Natural killer cell (primary cell): ENCODE data around the gene KIF18A. TPM values are rescaled to one million over a fixed set of nuclear protein-coding genes. Genes with fewer than 3 reads are reported as not detected.

Source experiments
- ATAC-seq, 3 donors: fragments of 150-1000 bp in 2 of 3; fragments of 200-7000 bp in 1 of 3; cut with Tn5 transposase; 1 replicate in 1 of 3; 2 replicates in 2 of 3; pipeline ENCODE4 v1.10.0; 2021; ENCODE audit warnings: mild to moderate bottlenecking in 2 of 3, moderate library complexity in 2 of 3
- DNase-seq, 2 donors: peaks; one replicate each; pipeline versions ENCODE4 v3.0.0 to v3.0.0-alpha.2; 2013 to 2021; ENCODE audit warnings: mixed read lengths in 1 of 2
- H3K27ac ChIP-seq: one replicate; pipeline ENCODE4 v1.5.1; 2013; ENCODE audit warnings: mild to moderate bottlenecking, low read length
- H3K27me3 ChIP-seq: one replicate; pipeline ENCODE4 v1.6.1; 2013; ENCODE audit warnings: low read length; ENCODE audit not compliant: control insufficient read depth, insufficient read depth
- H3K36me3 ChIP-seq: one replicate; pipeline ENCODE4 v1.6.1; 2013; ENCODE audit warnings: low read length; ENCODE audit not compliant: control insufficient read depth, insufficient read depth
- H3K4me1 ChIP-seq: one replicate; pipeline ENCODE4 v1.6.1; 2013; ENCODE audit warnings: low read length; ENCODE audit not compliant: control insufficient read depth, insufficient read depth
- H3K4me3 ChIP-seq: one replicate; pipeline ENCODE4 v1.5.1; 2013; ENCODE audit warnings: low read length
- H3K9me3 ChIP-seq: one replicate; pipeline ENCODE4 v1.6.1; 2013; ENCODE audit warnings: low read length; ENCODE audit not compliant: control insufficient read depth, insufficient read depth
- H3K27ac Mint-ChIP-seq, 2 donors: one replicate each; pipeline ENCODE4 v1.8.0; 2022; ENCODE audit warnings: mild to moderate bottlenecking in 2 of 2, mixed read lengths in 2 of 2, moderate library complexity in 1 of 2
- H3K27me3 Mint-ChIP-seq, 2 donors: one replicate each; pipeline ENCODE4 v1.8.0; 2022; ENCODE audit warnings: low read depth in 2 of 2, mixed read lengths in 2 of 2
- H3K36me3 Mint-ChIP-seq: one replicate; pipeline ENCODE4 v1.8.0; 2022; ENCODE audit warnings: mixed read lengths
- H3K4me1 Mint-ChIP-seq, 2 donors: one replicate each; pipeline ENCODE4 v1.8.0; 2022; ENCODE audit warnings: mixed read lengths in 2 of 2
- H3K4me3 Mint-ChIP-seq: one replicate; pipeline ENCODE4 v1.8.0; 2022; ENCODE audit warnings: mild to moderate bottlenecking, moderate library complexity, mixed read lengths
- H3K9me3 Mint-ChIP-seq, 2 donors: one replicate each; pipeline ENCODE4 v1.8.0; 2022; ENCODE audit warnings: mixed read lengths in 2 of 2
- WGBS: methylation state at CpG from one replicate; pipeline ENCODE4 v1.1.7; 2013; ENCODE audit warnings: missing lambda C conversion rate; ENCODE audit not compliant: insufficient coverage; 5-methylcytosine and 5-hydroxymethylcytosine counted together
- intact Hi-C: fragments of 100-400 bp; cut with micrococcal nuclease; formaldehyde crosslinking; loops from one replicate; pipeline ENCODE4 v1.14.2; 2022
- total RNA-seq, 4 donors: library from RNA; stranded (reverse); fragments of 120-200 nt in 1 of 4; gene quantifications; one replicate each; pipeline versions ENCODE4 v1.2.3 to v1.2.4, GENCODE V29; 2013 to 2022
- TF ChIP-seq, protein P1 (sequence below): fragments of 200-600 bp; IDR thresholded peaks from one replicate; pipeline ENCODE4 v1.8.0; 2022; ENCODE audit warnings: antibody characterized with exemption

The KIF18A gene
- total RNA-seq = 1 to 10 TPM; 3.7 to 6.9 (median 5.5) TPM
- 4.7 TPM for total RNA-seq (2013)

- H3K4me1 ChIP-seq = peaks cover 21% of the 10 kb centered on the region
These were observed at the start of gene KIF18A, which contains the start of gene METTL15 for GRCh38 chr11:28107750-28108618. Gene KIF18A, minus strand, starts transcription at chr11:28108156. Its CDS starts 10,209 bp downstream, at chr11:28097947. Gene METTL15, plus strand, starts transcription at chr11:28108388. Its CDS starts 4,947 bp downstream, at chr11:28113335.

GRCh38 chr11:28153586-28153985 lies 45.6 kb upstream of the KIF18A start:
- Histone ChIP-seq H3K4me1 (no peaks in the 10 kb centered on the region), H3K9me3 (no peaks in the 10 kb centered on the region), H3K27ac (no peak overlapping the region), H3K36me3 (no peaks in the 10 kb centered on the region), H3K4me3 (no peak overlapping the region), H3K27me3 (no peaks in the 10 kb centered on the region)
- DNase-seq = no peak
- WGBS = 100% methylated on average over 1 of the region's 2 CpGs
- H3K27me3 Mint-ChIP-seq = no peaks in the 10 kb centered on the region
- ATAC-seq = no peak
- TF ChIP-seq, protein P1, sequence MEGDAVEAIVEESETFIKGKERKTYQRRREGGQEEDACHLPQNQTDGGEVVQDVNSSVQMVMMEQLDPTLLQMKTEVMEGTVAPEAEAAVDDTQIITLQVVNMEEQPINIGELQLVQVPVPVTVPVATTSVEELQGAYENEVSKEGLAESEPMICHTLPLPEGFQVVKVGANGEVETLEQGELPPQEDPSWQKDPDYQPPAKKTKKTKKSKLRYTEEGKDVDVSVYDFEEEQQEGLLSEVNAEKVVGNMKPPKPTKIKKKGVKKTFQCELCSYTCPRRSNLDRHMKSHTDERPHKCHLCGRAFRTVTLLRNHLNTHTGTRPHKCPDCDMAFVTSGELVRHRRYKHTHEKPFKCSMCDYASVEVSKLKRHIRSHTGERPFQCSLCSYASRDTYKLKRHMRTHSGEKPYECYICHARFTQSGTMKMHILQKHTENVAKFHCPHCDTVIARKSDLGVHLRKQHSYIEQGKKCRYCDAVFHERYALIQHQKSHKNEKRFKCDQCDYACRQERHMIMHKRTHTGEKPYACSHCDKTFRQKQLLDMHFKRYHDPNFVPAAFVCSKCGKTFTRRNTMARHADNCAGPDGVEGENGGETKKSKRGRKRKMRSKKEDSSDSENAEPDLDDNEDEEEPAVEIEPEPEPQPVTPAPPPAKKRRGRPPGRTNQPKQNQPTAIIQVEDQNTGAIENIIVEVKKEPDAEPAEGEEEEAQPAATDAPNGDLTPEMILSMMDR = no peak
- no peaks in the 10 kb centered on the region for H3K4me1 Mint-ChIP-seq
- no peak overlapping the region for H3K27ac Mint-ChIP-seq
- no peaks in the 10 kb centered on the region for H3K9me3 Mint-ChIP-seq
- intact Hi-C loops = no loop called here
- H3K36me3 Mint-ChIP-seq = peaks cover 7% of the 10 kb centered on the region
- no peak overlapping the region for H3K4me3 Mint-ChIP-seq

More at GRCh38 chr11:28107750-28108618, at the start of gene KIF18A, which contains the start of gene METTL15:
- Histone ChIP-seq H3K27ac (peak within 1 kb of the TSS; percentile 91), H3K27me3 (no peaks in the 10 kb centered on the region), H3K4me3 (peak within 1 kb of the TSS; percentile 69), H3K36me3 (no peaks in the 10 kb centered on the region), H3K9me3 (no peaks in the 10 kb centered on the region)
- H3K9me3 Mint-ChIP-seq = no peaks in the 10 kb centered on the region
- peak within 1 kb of the TSS; percentile 100 for H3K4me3 Mint-ChIP-seq
- H3K27ac Mint-ChIP-seq = peak within 1 kb of the TSS; percentile 98
- WGBS = under 1% methylated on average over 38 of the region's 38 CpGs
- H3K4me1 Mint-ChIP-seq = peaks cover 51 to 55% of the 10 kb centered on the region in 2 donors
- no peaks in the 10 kb centered on the region for H3K36me3 Mint-ChIP-seq
- DNase-seq (peak; percentile 97 to 99), ATAC-seq (peak; percentile 85 to 97 (median 90))
- TF ChIP-seq, protein P1 = no peak
- no peaks in the 10 kb centered on the region for H3K27me3 Mint-ChIP-seq
- intact Hi-C loops = no loop called here

DNA sequence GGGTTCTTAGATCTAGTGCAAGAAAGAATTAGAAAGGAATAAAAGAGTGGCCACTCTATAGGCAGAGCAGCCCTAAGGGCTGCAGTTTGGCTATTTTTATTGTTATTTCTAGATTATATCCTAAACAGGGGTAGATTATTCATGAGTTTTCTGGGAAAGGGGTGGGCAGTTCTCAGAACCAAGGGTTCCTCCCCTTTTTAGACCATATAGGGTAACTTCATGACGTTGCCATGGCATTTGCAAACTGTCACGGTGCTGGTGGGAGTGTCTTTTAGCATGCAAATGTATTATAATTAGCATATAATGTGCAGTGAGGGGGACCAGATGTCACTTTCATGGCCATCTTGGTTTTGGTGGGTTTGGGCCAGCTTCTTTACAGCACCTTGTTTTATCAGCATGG lies 44.8 kb upstream of the KIF18A start:
- Mint-ChIP-seq H3K9me3 (no peaks in the 10 kb centered on the region), H3K27me3 (no peaks in the 10 kb centered on the region), H3K36me3 (peaks cover 3% of the 10 kb centered on the region), H3K4me3 (no peak overlapping the region), H3K27ac (no peak overlapping the region), H3K4me1 (no peaks in the 10 kb centered on the region)
- Histone ChIP-seq H3K4me3 (no peak overlapping the region), H3K9me3 (no peaks in the 10 kb centered on the region), H3K4me1 (no peaks in the 10 kb centered on the region), H3K27me3 (no peaks in the 10 kb centered on the region), H3K36me3 (no peaks in the 10 kb centered on the region), H3K27ac (no peak overlapping the region)
- intact Hi-C loops = no loop called here
- 100% methylated on average over 2 of the region's 2 CpGs for WGBS
- no peak for ATAC-seq
- TF ChIP-seq, protein P1 = no peak
- no peak for DNase-seq
